K562 (cell line): ENCODE measurements around the gene CWC22. TPM values are rescaled to one million over a fixed set of nuclear protein-coding genes. Genes with fewer than 3 reads are reported as not detected.
"Not testable (repeated sequence)": the region's sequence is repeated elsewhere in the genome, so short reads cannot be mapped to it uniquely, and the experiment has no call there.

Source experiments
- ATAC-seq: fragments of 200-7000 bp; cut with Tn5 transposase; 3 replicates; pipeline ENCODE4 v1.9.1; 2020; ENCODE audit warnings: moderate library complexity
- BruUV-seq: library from RNA; stranded (reverse); fragments of 400-500 nt; replicated peaks from 2 replicates; lab custom pipeline; 2021; lab: Mats Ljungman, UMichigan
- CTCF ChIA-PET: fragments of 300-600 bp; formaldehyde crosslinking; extraction: SDS; loops from one replicate; lab custom pipeline; 2021; ENCODE audit warnings: low intra/inter-chr PET ratio; lab: Yijun Ruan, JAX
- POLR2A ChIA-PET: fragments of 300-600, 350-650 bp; sonication (Branson Sonifier 250); formaldehyde crosslinking; extraction: SDS; loops from one replicate; lab custom pipeline; 2021; ENCODE audit warnings: antibody characterized with exemption, inconsistent platforms; lab: Yijun Ruan, JAX
- DNase-seq, 4 experiments: peaks; one replicate each; pipeline versions ENCODE4 v3.0.0 to v3.0.0-alpha.2; 2011 to 2018; ENCODE audit warnings: low spot score in 3 of 4, mixed read lengths in 3 of 4; ENCODE audit errors: extremely low read depth in 1 of 4
- FAIRE-seq: peaks from 2 replicates; lab custom pipeline; 2011; peaks lifted over from hg19 to GRCh38; lab: Jason Lieb, UNC
- H2AFZ ChIP-seq: 2 replicates; pipeline ENCODE4 v1.6.0; 2011; ENCODE audit warnings: low read depth, low read length, control low read depth, inconsistent platforms
- H3K27ac ChIP-seq: fragments of 200-600 bp; 3 replicates; pipeline ENCODE4 v1.8.0; 2011; ENCODE audit warnings: low read depth, mild to moderate bottlenecking, control low read depth, inconsistent platforms, low read length, moderate library complexity, mixed read lengths; ENCODE audit errors: extremely low read depth
- H3K27me3 ChIP-seq, 2 experiments: fragments of 300-600 bp in 1 of 2; 2 replicates in 1 of 2; 3 replicates in 1 of 2; pipeline versions ENCODE4 v1.6.0 to v1.8.0; 2011; ENCODE audit warnings: inconsistent platforms in 2 of 2, low read length in 2 of 2, mild to moderate bottlenecking in 1 of 2, mixed read lengths in 1 of 2, moderate library complexity in 1 of 2; ENCODE audit not compliant: control insufficient read depth in 2 of 2, insufficient read depth in 2 of 2
- H3K36me3 ChIP-seq: fragments of 300-600 bp; 3 replicates; pipeline ENCODE4 v1.8.0; 2011; ENCODE audit warnings: mild to moderate bottlenecking, low read length, inconsistent platforms; ENCODE audit not compliant: control insufficient read depth, insufficient read depth
- H3K4me1 ChIP-seq, 2 experiments: fragments of 200-600 bp in 1 of 2; replicated peaks in 1 of 2; 2 replicates in 1 of 2; 3 replicates in 1 of 2; pipeline versions ENCODE4 v1.5.1 to v1.8.0; 2011; ENCODE audit warnings: inconsistent platforms in 2 of 2, low read length in 2 of 2, mild to moderate bottlenecking in 1 of 2, mixed read lengths in 1 of 2, moderate library complexity in 1 of 2; ENCODE audit not compliant: control insufficient read depth in 2 of 2, insufficient read depth in 2 of 2
- H3K4me2 ChIP-seq: 2 replicates; pipeline ENCODE4 v1.6.1; 2011; ENCODE audit warnings: low read length, control low read depth, inconsistent platforms, mixed read lengths; ENCODE audit not compliant: insufficient read depth
- H3K4me3 ChIP-seq: fragments of 200-600 bp; sonication (generic), shearing (Covaris generic); 2 replicates; pipeline ENCODE4 v1.5.1; 2016; ENCODE audit warnings: control low read depth, inconsistent platforms
- H3K79me2 ChIP-seq: fragments of 200-600 bp; 3 replicates; pipeline ENCODE4 v1.8.0; 2011; ENCODE audit warnings: low read length, inconsistent platforms; ENCODE audit not compliant: control insufficient read depth, insufficient read depth
- H3K9ac ChIP-seq, 2 experiments: 2 replicates each; pipeline versions ENCODE4 v1.6.0 to v1.6.1; 2011; ENCODE audit warnings: low read depth in 2 of 2, low read length in 2 of 2, control low read depth in 1 of 2, inconsistent platforms in 1 of 2, mild to moderate bottlenecking in 1 of 2, mixed read lengths in 1 of 2; ENCODE audit not compliant: insufficient read depth in 1 of 2
- H3K9me1 ChIP-seq: one replicate; pipeline ENCODE4 v1.6.0; 2011; ENCODE audit warnings: inconsistent platforms, mild to moderate bottlenecking, low read length, moderate library complexity; ENCODE audit not compliant: control insufficient read depth, insufficient read depth
- H3K9me3 ChIP-seq: replicated peaks from 2 replicates; pipeline ENCODE4 v1.5.1; 2011; ENCODE audit warnings: low read depth, low read length, inconsistent platforms; ENCODE audit not compliant: control insufficient read depth, insufficient read depth
- H4K20me1 ChIP-seq: replicated peaks from 2 replicates; pipeline ENCODE4 v1.6.1; 2011; ENCODE audit warnings: low read length, inconsistent platforms, mixed read lengths; ENCODE audit not compliant: control insufficient read depth, insufficient read depth
- CBX5 ChIP-seq: IDR thresholded peaks from 2 replicates; pipeline ENCODE4 v1.6.1; 2014; ENCODE audit warnings: low read depth, borderline replicate concordance
- ETV5 ChIP-seq: sonication (generic); formaldehyde crosslinking; IDR thresholded peaks from 2 replicates; pipeline ENCODE4 v1.4.0; 2020; ENCODE audit warnings: low read depth, mild to moderate bottlenecking, missing genetic modification reagents
- ZFP36 ChIP-seq: fragments of 150-350 bp; IDR thresholded peaks from 2 replicates; pipeline ENCODE4 v1.6.1; 2018; ENCODE audit warnings: low read length, low read depth; ENCODE audit not compliant: partially characterized antibody
- ZNF75A ChIP-seq: fragments of 450-650 bp; formaldehyde crosslinking; IDR thresholded peaks from 2 replicates; pipeline ENCODE4 v1.4.0; 2020; ENCODE audit warnings: mild to moderate bottlenecking
- ZNF77 ChIP-seq: fragments of 250-450 bp; sonication (Bioruptor Pico); IDR thresholded peaks from 2 replicates; pipeline ENCODE4 v1.5.0; 2020
- WGBS: fragments of 100-300 bp; shearing (Covaris generic); methylation state at CpG from one replicate; pipeline ENCODE4 v1.1.6; 2016; ENCODE audit warnings: low coverage, mixed read lengths; ENCODE audit not compliant: insufficient coverage; ENCODE audit errors: missing lambda C conversion rate; 5-methylcytosine and 5-hydroxymethylcytosine counted together
- in situ Hi-C: fragments of 300-500 bp; cut with MboI; formaldehyde crosslinking; loops from 4 replicates; pipeline ENCODE4 v1.15.0; 2018; ENCODE audit warnings: inconsistent platforms, mixed read lengths
- intact Hi-C: fragments of 100-400 bp; cut with micrococcal nuclease; formaldehyde crosslinking; loops from 2 replicates; pipeline ENCODE4 v1.14.2; 2022
- polyA plus RNA-seq, 8 experiments: library from polyadenylated mRNA; depleted of rRNA in 4 of 8; stranded (reverse) in 5 of 8; unstranded in 3 of 8; fragments of >200 nt; fragmentation: Nextera tagmentation in 2 of 8; fragmentation: Illumina TruSeq in 1 of 8; extraction: Ambion mirVana in 2 of 8; extraction: Trizol in 1 of 8; gene quantifications; 2 replicates each; pipeline versions ENCODE4 v1.2.1 to v1.2.3, GENCODE V29; 2011 to 2014; ENCODE audit warnings: inconsistent platforms in 1 of 8, missing spikeins in 1 of 8
- total RNA-seq, 7 experiments: library from RNA; depleted of rRNA in 6 of 7; stranded (reverse); fragments of >200 nt in 6 of 7; fragmentation: Illumina TruSeq in 2 of 7; extraction: Trizol in 2 of 7; gene quantifications; 2 replicates each; pipeline versions ENCODE4 v1.2.1 to v1.2.3, GENCODE V29; 2011 to 2021; ENCODE audit warnings: low replicate concordance in 1 of 7
- TF ChIP-seq, protein P1 (sequence below): sonication (generic); formaldehyde crosslinking; IDR thresholded peaks from 2 replicates; pipeline ENCODE4 v1.5.0; 2020; ENCODE audit warnings: missing genetic modification reagents
- TF ChIP-seq, protein P2 (sequence below): sonication (generic); formaldehyde crosslinking; IDR thresholded peaks from 2 replicates; pipeline ENCODE4 v1.8.0; 2022; ENCODE audit warnings: missing genetic modification reagents, mild to moderate bottlenecking, moderate library complexity, borderline replicate concordance

CWC22 gene
- total and polyA plus RNA-seq, 9 of the 15 experiments (the other 6 are each of a cell fraction or from before 2014, with no cell fraction given): 14.5 to 54.2 (median 36.7) TPM

DNA sequence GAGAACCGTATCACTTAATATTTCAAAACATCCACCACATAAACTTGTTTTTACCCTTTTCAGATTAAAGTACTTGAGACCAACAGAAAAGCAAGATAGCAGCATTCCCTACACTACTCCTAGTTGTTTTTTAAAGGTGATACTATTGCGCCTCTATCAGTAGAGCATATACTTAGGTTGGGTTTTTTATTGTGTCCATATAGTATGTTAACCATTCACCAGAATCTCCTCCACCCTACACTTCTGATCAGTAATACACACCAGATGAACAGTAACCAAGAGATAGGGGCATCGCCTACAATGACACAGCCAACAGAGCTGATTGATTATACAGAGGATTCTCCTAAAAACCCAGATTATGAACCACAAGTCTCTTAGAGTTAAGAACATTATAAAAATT is 75.6 kb downstream of the CWC22 start (continued):
- TF ChIP-seq, protein P1, sequence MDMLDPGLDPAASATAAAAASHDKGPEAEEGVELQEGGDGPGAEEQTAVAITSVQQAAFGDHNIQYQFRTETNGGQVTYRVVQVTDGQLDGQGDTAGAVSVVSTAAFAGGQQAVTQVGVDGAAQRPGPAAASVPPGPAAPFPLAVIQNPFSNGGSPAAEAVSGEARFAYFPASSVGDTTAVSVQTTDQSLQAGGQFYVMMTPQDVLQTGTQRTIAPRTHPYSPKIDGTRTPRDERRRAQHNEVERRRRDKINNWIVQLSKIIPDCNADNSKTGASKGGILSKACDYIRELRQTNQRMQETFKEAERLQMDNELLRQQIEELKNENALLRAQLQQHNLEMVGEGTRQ (CRISPR knock-in tag): no peak
- no peak for TF ChIP-seq ZNF75A (CRISPR knock-in tag)
- no peak for TF ChIP-seq ZNF77 (CRISPR knock-in tag)
- no peak for TF ChIP-seq ETV5 (CRISPR knock-in tag)
- TF ChIP-seq, protein P2, sequence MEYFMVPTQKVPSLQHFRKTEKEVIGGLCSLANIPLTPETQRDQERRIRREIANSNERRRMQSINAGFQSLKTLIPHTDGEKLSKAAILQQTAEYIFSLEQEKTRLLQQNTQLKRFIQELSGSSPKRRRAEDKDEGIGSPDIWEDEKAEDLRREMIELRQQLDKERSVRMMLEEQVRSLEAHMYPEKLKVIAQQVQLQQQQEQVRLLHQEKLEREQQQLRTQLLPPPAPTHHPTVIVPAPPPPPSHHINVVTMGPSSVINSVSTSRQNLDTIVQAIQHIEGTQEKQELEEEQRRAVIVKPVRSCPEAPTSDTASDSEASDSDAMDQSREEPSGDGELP (CRISPR knock-in tag): no peak
- TF ChIP-seq, all 486 proteins: peak for 0

DNA sequence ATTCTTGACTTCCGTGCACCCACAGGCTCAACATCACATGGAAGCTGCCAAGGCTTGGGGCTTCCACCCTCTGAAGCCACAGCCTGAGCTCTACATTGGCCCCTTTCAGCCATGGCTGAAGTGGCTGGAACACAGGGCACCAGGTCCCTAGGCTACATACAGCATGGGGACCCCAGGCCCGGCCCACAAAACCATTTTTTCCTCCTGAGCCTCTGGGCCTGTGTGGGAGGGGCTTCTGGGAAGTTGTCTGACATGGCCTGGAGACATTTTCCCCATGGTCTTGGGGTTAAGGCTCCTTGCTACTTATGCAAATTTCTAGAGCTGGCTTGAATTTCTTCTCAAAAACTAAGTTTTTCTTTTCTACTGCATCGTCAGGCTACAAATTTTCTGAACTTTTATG is 77.1 kb downstream of the CWC22 start:
- 0 out of 2 replicates have a peak, but pooled peaks have one; percentile 25 for TF ChIP-seq CBX5
- peak; percentile 70 for TF ChIP-seq ZFP36
- TF ChIP-seq, all 486 proteins: peak for 2; not testable (repeated sequence) for 484
- H3K9me3 ChIP-seq, H4K20me1 ChIP-seq, H3K9me1 ChIP-seq, H3K4me1 ChIP-seq, H3K4me2 ChIP-seq, H3K27ac ChIP-seq, ATAC-seq, CTCF ChIA-PET, in situ Hi-C loops, H3K4me3 ChIP-seq, H3K79me2 ChIP-seq, FAIRE-seq, intact Hi-C loops, BruUV-seq, DNase-seq, H3K27me3 ChIP-seq, H3K9ac ChIP-seq, H3K36me3 ChIP-seq, H2AFZ ChIP-seq: not testable (repeated sequence)
- 0% methylated on average over 3 of the region's 3 CpGs for WGBS
- POLR2A ChIA-PET: interaction anchor here (0.7 kb wide), 1 partner anchor 107 kb away, joined by 3 read pairs; no protein-coding TSS in a partner anchor
